ENCODE measurements around the gene TBXAS1.

DNA sequence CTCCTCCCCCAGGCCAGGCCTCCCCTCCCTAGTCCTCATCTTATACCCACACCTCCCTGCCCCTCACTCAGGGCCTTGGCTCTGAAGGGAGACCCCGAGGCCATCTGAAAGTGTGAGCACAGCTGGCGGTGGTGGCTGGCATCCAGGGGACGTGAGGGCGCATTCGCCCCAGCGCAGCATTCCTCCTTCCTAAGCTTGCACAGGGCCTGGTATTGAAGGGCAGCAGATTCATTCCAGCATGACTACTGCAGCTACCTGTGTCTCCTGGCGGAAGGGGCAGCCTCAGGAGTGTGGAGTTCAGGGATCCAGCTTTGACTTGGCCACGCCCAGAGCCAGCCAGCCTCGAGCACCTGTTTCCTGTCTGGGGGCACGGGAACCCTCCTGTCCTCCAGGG is 161.1 kb downstream of the TBXAS1 start:
- TF ChIP-seq, protein P1, sequence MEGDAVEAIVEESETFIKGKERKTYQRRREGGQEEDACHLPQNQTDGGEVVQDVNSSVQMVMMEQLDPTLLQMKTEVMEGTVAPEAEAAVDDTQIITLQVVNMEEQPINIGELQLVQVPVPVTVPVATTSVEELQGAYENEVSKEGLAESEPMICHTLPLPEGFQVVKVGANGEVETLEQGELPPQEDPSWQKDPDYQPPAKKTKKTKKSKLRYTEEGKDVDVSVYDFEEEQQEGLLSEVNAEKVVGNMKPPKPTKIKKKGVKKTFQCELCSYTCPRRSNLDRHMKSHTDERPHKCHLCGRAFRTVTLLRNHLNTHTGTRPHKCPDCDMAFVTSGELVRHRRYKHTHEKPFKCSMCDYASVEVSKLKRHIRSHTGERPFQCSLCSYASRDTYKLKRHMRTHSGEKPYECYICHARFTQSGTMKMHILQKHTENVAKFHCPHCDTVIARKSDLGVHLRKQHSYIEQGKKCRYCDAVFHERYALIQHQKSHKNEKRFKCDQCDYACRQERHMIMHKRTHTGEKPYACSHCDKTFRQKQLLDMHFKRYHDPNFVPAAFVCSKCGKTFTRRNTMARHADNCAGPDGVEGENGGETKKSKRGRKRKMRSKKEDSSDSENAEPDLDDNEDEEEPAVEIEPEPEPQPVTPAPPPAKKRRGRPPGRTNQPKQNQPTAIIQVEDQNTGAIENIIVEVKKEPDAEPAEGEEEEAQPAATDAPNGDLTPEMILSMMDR (IDR thresholded peaks at IDR 0.05; ENCODE audit: low read length) = no peak
- TF ChIP-seq EZH2phosphoT487 (IDR thresholded peaks at IDR 0.05; ENCODE audit: low read length) = no peak
